Keratinocyte (primary cell): Measurements from ENCODE around the gene SCAPER. TPM values are rescaled to one million over a fixed set of nuclear protein-coding genes. Genes with fewer than 3 reads are reported as not detected.

Experiments
- DNase-seq: peaks from one replicate; pipeline ENCODE4 v3.0.0-alpha.2; 2011; ENCODE audit warnings: low read depth, missing footprints, low spot score
- FAIRE-seq: peaks from 2 replicates; lab custom pipeline; 2011; peaks lifted over from hg19 to GRCh38; lab: Jason Lieb, UNC
- H2AFZ ChIP-seq: 2 replicates; pipeline ENCODE4 v1.6.0; 2012; ENCODE audit warnings: low read length, control low read depth, inconsistent platforms; ENCODE audit not compliant: control insufficient read depth
- H3K27ac ChIP-seq: 2 replicates; pipeline ENCODE4 v1.5.1; 2011; ENCODE audit warnings: low read length; ENCODE audit not compliant: control insufficient read depth, insufficient read depth
- H3K27me3 ChIP-seq: 3 replicates; pipeline ENCODE4 v1.6.0; 2011; ENCODE audit warnings: low read length; ENCODE audit not compliant: control insufficient read depth, insufficient read depth; ENCODE audit errors: extremely low read depth
- H3K36me3 ChIP-seq, 2 experiments: 2 replicates in 1 of 2; 3 replicates in 1 of 2; pipeline ENCODE4 v1.5.1; 2011; ENCODE audit warnings: low read length in 2 of 2, mild to moderate bottlenecking in 1 of 2; ENCODE audit not compliant: control insufficient read depth in 2 of 2, insufficient read depth in 2 of 2; ENCODE audit errors: extremely low read depth in 1 of 2
- H3K4me1 ChIP-seq: 3 replicates; pipeline ENCODE4 v1.5.1; 2011; ENCODE audit warnings: low read length; ENCODE audit not compliant: control insufficient read depth, insufficient read depth; ENCODE audit errors: extremely low read depth
- H3K4me2 ChIP-seq: 3 replicates; pipeline ENCODE4 v1.6.0; 2011; ENCODE audit warnings: low read depth, low read length; ENCODE audit not compliant: control insufficient read depth, insufficient read depth; ENCODE audit errors: extremely low read depth
- H3K4me3 ChIP-seq, 3 experiments: fragments of 200-600 bp in 1 of 3; sonication (generic) in 1 of 3; 2 replicates in 2 of 3; 3 replicates in 1 of 3; pipeline ENCODE4 v1.5.1; 2011 to 2016; ENCODE audit warnings: low read length in 3 of 3, mild to moderate bottlenecking in 3 of 3, control low read depth in 2 of 3, inconsistent platforms in 1 of 3, low read depth in 1 of 3, mixed read lengths in 1 of 3, mixed run types in 1 of 3, moderate library complexity in 1 of 3; ENCODE audit not compliant: control insufficient read depth in 2 of 3, insufficient read depth in 2 of 3; ENCODE audit errors: extremely low read depth in 1 of 3
- H3K79me2 ChIP-seq: 2 replicates; pipeline ENCODE4 v1.6.0; 2012; ENCODE audit warnings: low read length; ENCODE audit not compliant: control insufficient read depth, insufficient read depth
- H3K9ac ChIP-seq: 3 replicates; pipeline ENCODE4 v1.6.0; 2011; ENCODE audit warnings: low read length; ENCODE audit not compliant: control insufficient read depth, insufficient read depth; ENCODE audit errors: extremely low read depth
- H3K9me1 ChIP-seq: 3 replicates; pipeline ENCODE4 v1.6.0; 2011; ENCODE audit warnings: low read length; ENCODE audit not compliant: control insufficient read depth, insufficient read depth; ENCODE audit errors: extremely low read depth
- H3K9me3 ChIP-seq: 2 replicates; pipeline ENCODE4 v1.5.1; 2012; ENCODE audit warnings: low read depth, low read length; ENCODE audit not compliant: control insufficient read depth
- H4K20me1 ChIP-seq: 3 replicates; pipeline ENCODE4 v1.6.0; 2011; ENCODE audit warnings: low read length; ENCODE audit not compliant: control insufficient read depth, insufficient read depth; ENCODE audit errors: extremely low read depth
- CTCF ChIP-seq, 3 experiments: IDR thresholded peaks in 1 of 3; conservative IDR thresholded peaks in 1 of 3; optimal IDR thresholded peaks in 1 of 3; 2 replicates in 2 of 3; 3 replicates in 1 of 3; pipeline versions ENCODE3 to v1.5.1; 2011; ENCODE audit warnings: low read length in 3 of 3, mild to moderate bottlenecking in 3 of 3, moderate library complexity in 2 of 3, control low read depth in 1 of 3, inconsistent platforms in 1 of 3; ENCODE audit not compliant: insufficient read depth in 2 of 3; ENCODE audit errors: extremely low read depth in 1 of 3
- EZH2 ChIP-seq: IDR thresholded peaks from one replicate; pipeline ENCODE4 v1.6.1; 2012; ENCODE audit warnings: inconsistent platforms, mild to moderate bottlenecking, low read length, moderate library complexity
- dilution Hi-C: fragments of 300-500 bp; cut with MboI; formaldehyde crosslinking; loops from one replicate; pipeline ENCODE4 v1.7.0; 2020; ENCODE audit warnings: low sequenced_read_pairs; ENCODE audit not compliant: extremely low pct_ligation_motif_present
- polyA plus RNA-seq, 5 experiments: library from polyadenylated mRNA; depleted of rRNA in 3 of 5; stranded (reverse) in 3 of 5; stranded (forward) in 1 of 5; unstranded in 1 of 5; fragments of >200 nt; gene quantifications; 1 replicate in 1 of 5; 2 replicates in 3 of 5; 3 replicates in 1 of 5; pipeline versions ENCODE4 v1.2.1 to v1.2.3, GENCODE V29; 2011 to 2012; ENCODE audit warnings: missing spikeins in 2 of 5, low read depth in 1 of 5, low replicate concordance in 1 of 5

SCAPER gene
- polyA plus RNA-seq, 1 donor (not counting 4 experiments of a cell fraction or from before 2014, with no cell fraction given): 5.2 TPM

- Histone ChIP-seq H3K36me3 (no peaks in the 10 kb centered on the region), H3K9me3 (no peaks in the 10 kb centered on the region), H3K27ac (no peak overlapping the region), H3K4me1 (no peaks in the 10 kb centered on the region), H4K20me1 (no peaks in the 10 kb centered on the region), H3K27me3 (no peaks in the 10 kb centered on the region), H3K79me2 (no peaks in the 10 kb centered on the region), H3K4me2 (no peak overlapping the region), H3K9me1 (no peaks in the 10 kb centered on the region), H3K9ac (no peak overlapping the region), H3K4me3 (no peak overlapping the region), H2AFZ (no peak overlapping the region)
- DNase-seq: no peak
- dilution Hi-C loops: no loop called here
- TF ChIP-seq CTCF (optimal IDR thresholded peaks at IDR 0.05 in 1 of 3, IDR thresholded peaks at IDR 0.05 in 1 of 3, conservative IDR thresholded peaks at IDR 0.05 in 1 of 3; ENCODE audit: extremely low read depth in 1 of 3, insufficient read depth in 2 of 3, low read length in 3 of 3) (no peak), EZH2 (no peak)
- FAIRE-seq: no peak
Observed at GRCh38 chr15:76483752-76484151, 421.4 kb downstream of the SCAPER start.

GRCh38 chr15:76483018-76483417 lies 422.1 kb downstream of the SCAPER start:
- H3K36me3 ChIP-seq: no peaks in the 10 kb centered on the region
- dilution Hi-C loops: no loop called here
- no peaks in the 10 kb centered on the region for H3K4me1 ChIP-seq
- H2AFZ ChIP-seq: no peak overlapping the region
- no peak overlapping the region for H3K9ac ChIP-seq
- H3K79me2 ChIP-seq: no peaks in the 10 kb centered on the region
- TF ChIP-seq EZH2: no peak
- no peak for TF ChIP-seq CTCF (optimal IDR thresholded peaks at IDR 0.05 in 1 of 3, IDR thresholded peaks at IDR 0.05 in 1 of 3, conservative IDR thresholded peaks at IDR 0.05 in 1 of 3; ENCODE audit: extremely low read depth in 1 of 3, insufficient read depth in 2 of 3, low read length in 3 of 3)
- no peaks in the 10 kb centered on the region for H3K9me3 ChIP-seq
- DNase-seq (no peak), FAIRE-seq (no peak)
- no peaks in the 10 kb centered on the region for H4K20me1 ChIP-seq
- H3K27me3 ChIP-seq: no peaks in the 10 kb centered on the region
- H3K4me2 ChIP-seq: no peak overlapping the region
- H3K4me3 ChIP-seq: no peak overlapping the region
- H3K27ac ChIP-seq: no peak overlapping the region
- H3K9me1 ChIP-seq: no peaks in the 10 kb centered on the region
